Smooth muscle cell (in vitro differentiated cells): Measurements from ENCODE around the gene CNTN1. TPM values are rescaled to one million over a fixed set of nuclear protein-coding genes. Genes with fewer than 3 reads are reported as not detected.

Source experiments
- DNase-seq: peaks from one replicate; lab custom pipeline; 2025; ENCODE audit not compliant: unreplicated experiment; lab: John Stamatoyannopoulos, UW
- H2AFZ ChIP-seq: fragments of 200-600 bp; sonication (generic); 2 replicates; pipeline ENCODE4 v1.6.0; 2016; ENCODE audit warnings: antibody characterized with exemption, low read depth, mild to moderate bottlenecking
- H3F3A ChIP-seq: fragments of 200-600 bp; sonication (generic); 2 replicates; pipeline ENCODE4 v1.6.0; 2017; ENCODE audit warnings: antibody characterized with exemption, low read depth
- H3K27ac ChIP-seq: fragments of 200-600 bp; sonication (generic); 2 replicates; pipeline ENCODE4 v1.5.1; 2016; ENCODE audit warnings: low read depth, mild to moderate bottlenecking
- H3K27me3 ChIP-seq: fragments of 200-600 bp; sonication (generic); 2 replicates; pipeline ENCODE4 v1.6.1; 2016; ENCODE audit warnings: low read depth, mild to moderate bottlenecking
- H3K36me3 ChIP-seq: fragments of 200-600 bp; sonication (generic); 2 replicates; pipeline ENCODE4 v1.5.1; 2016; ENCODE audit warnings: low read depth
- H3K4me1 ChIP-seq: fragments of 200-600 bp; sonication (generic); 2 replicates; pipeline ENCODE4 v1.5.1; 2016; ENCODE audit warnings: low read depth
- H3K4me2 ChIP-seq: fragments of 200-600 bp; sonication (generic); 2 replicates; pipeline ENCODE4 v1.6.0; 2016; ENCODE audit warnings: mild to moderate bottlenecking
- H3K4me3 ChIP-seq: fragments of 200-600 bp; sonication (generic); 2 replicates; pipeline ENCODE4 v1.5.1; 2016; ENCODE audit warnings: mild to moderate bottlenecking
- H3K79me2 ChIP-seq: fragments of 200-600 bp; sonication (generic); 2 replicates; pipeline ENCODE4 v1.6.0; 2016; ENCODE audit warnings: low read depth, mild to moderate bottlenecking
- H3K9ac ChIP-seq: fragments of 200-600 bp; sonication (generic); 2 replicates; pipeline ENCODE4 v1.6.0; 2016; ENCODE audit warnings: low read depth
- H3K9me3 ChIP-seq: fragments of 200-600 bp; sonication (generic); replicated peaks from 2 replicates; pipeline ENCODE4 v1.5.1; 2016; ENCODE audit warnings: low read depth
- H4K20me1 ChIP-seq: fragments of 200-600 bp; sonication (generic); 2 replicates; pipeline ENCODE4 v1.6.0; 2016; ENCODE audit warnings: low read depth
- CTCF ChIP-seq: fragments of 200-600 bp; sonication (generic); IDR thresholded peaks from 2 replicates; pipeline ENCODE4 v1.5.1; 2017; ENCODE audit warnings: borderline replicate concordance, mild to moderate bottlenecking, antibody characterized with exemption; ENCODE audit not compliant: insufficient read depth, poor library complexity, severe bottlenecking
- WGBS: methylation state at CpG from one replicate; pipeline ENCODE4 v1.1.7; 2016; ENCODE audit warnings: low lambda C conversion rate; 5-methylcytosine and 5-hydroxymethylcytosine counted together
- polyA plus RNA-seq: library from polyadenylated mRNA; unstranded; fragments of >200 nt; fragmentation: Nextera tagmentation; extraction: Ambion mirVana; gene quantifications from 2 replicates; pipeline ENCODE4 v1.2.1, GENCODE V29; 2016
- total RNA-seq: library from RNA; depleted of rRNA; stranded (reverse); fragments of >200 nt; gene quantifications from 2 replicates; pipeline ENCODE4 v1.2.3, GENCODE V29; 2014

CNTN1 gene
- total and polyA plus RNA-seq, 2 experiments from 2014 or later, result 0.37 to 0.94 TPM

- 39% methylated on average over 2 of the region's 2 CpGs for WGBS
Observed at GRCh38 chr12:40769846-40770245, 77.6 kb downstream of the CNTN1 start.

GRCh38 chr12:40770781-40771180 is 78.5 kb downstream of the CNTN1 start:
- no peak overlapping the region for H2AFZ ChIP-seq
- no peaks in the 10 kb centered on the region for H3K9me3 ChIP-seq
- H3K9ac ChIP-seq, result no peak overlapping the region
- no peaks in the 10 kb centered on the region for H4K20me1 ChIP-seq
- no peak for TF ChIP-seq CTCF
- H3K4me3 ChIP-seq, result no peak overlapping the region
- no peak for DNase-seq
- H3K4me2 ChIP-seq, result no peak overlapping the region
- no peaks in the 10 kb centered on the region for H3F3A ChIP-seq
- 86% methylated on average over 2 of the region's 2 CpGs for WGBS
- peaks cover 3% of the 10 kb centered on the region for H3K4me1 ChIP-seq
- H3K27ac ChIP-seq, result no peak overlapping the region
- no peaks in the 10 kb centered on the region for H3K79me2 ChIP-seq
- H3K27me3 ChIP-seq, result no peaks in the 10 kb centered on the region
- H3K36me3 ChIP-seq, result no peaks in the 10 kb centered on the region

More at GRCh38 chr12:40769846-40770245, 77.6 kb downstream of the CNTN1 start:
- peaks cover 3% of the 10 kb centered on the region for H3K4me1 ChIP-seq
- TF ChIP-seq CTCF, result no peak
- no peak overlapping the region for H3K27ac ChIP-seq
- no peak overlapping the region for H3K4me3 ChIP-seq
- no peaks in the 10 kb centered on the region for H4K20me1 ChIP-seq
- no peaks in the 10 kb centered on the region for H3F3A ChIP-seq
- no peaks in the 10 kb centered on the region for H3K36me3 ChIP-seq
- H3K4me2 ChIP-seq, result no peak overlapping the region
- no peak for DNase-seq
- no peaks in the 10 kb centered on the region for H3K79me2 ChIP-seq
- no peak overlapping the region for H3K9ac ChIP-seq
- H3K9me3 ChIP-seq, result no peaks in the 10 kb centered on the region
- no peak overlapping the region for H2AFZ ChIP-seq
- no peaks in the 10 kb centered on the region for H3K27me3 ChIP-seq

GRCh38 chr12:40775661-40776060 is 83.4 kb downstream of the CNTN1 start:
- H4K20me1 ChIP-seq, result no peaks in the 10 kb centered on the region
- H3K36me3 ChIP-seq, result no peaks in the 10 kb centered on the region
- H3K79me2 ChIP-seq, result no peaks in the 10 kb centered on the region
- DNase-seq, result no peak
- no peaks in the 10 kb centered on the region for H3K27me3 ChIP-seq
- H3K4me2 ChIP-seq, result no peak overlapping the region
- no peak overlapping the region for H3K9ac ChIP-seq
- no peak overlapping the region for H3K4me3 ChIP-seq
- no peak for TF ChIP-seq CTCF
- H3K9me3 ChIP-seq, result no peaks in the 10 kb centered on the region
- H3F3A ChIP-seq, result no peaks in the 10 kb centered on the region
- no peak overlapping the region for H3K27ac ChIP-seq
- H2AFZ ChIP-seq, result no peak overlapping the region
- WGBS, result 89% methylated on average over 2 of the region's 2 CpGs
- H3K4me1 ChIP-seq, result no peaks in the 10 kb centered on the region

GRCh38 chr12:40784102-40784501 is 91.9 kb downstream of the CNTN1 start:
- Histone ChIP-seq H3K36me3 (no peaks in the 10 kb centered on the region), H3K4me1 (no peaks in the 10 kb centered on the region), H3K9me3 (no peaks in the 10 kb centered on the region), H3K4me2 (no peak overlapping the region), H3K4me3 (no peak overlapping the region), H3K79me2 (no peaks in the 10 kb centered on the region), H3K27ac (no peak overlapping the region), H3K9ac (no peak overlapping the region), H2AFZ (no peak overlapping the region), H3F3A (no peaks in the 10 kb centered on the region), H3K27me3 (no peaks in the 10 kb centered on the region), H4K20me1 (no peaks in the 10 kb centered on the region)
- 95% methylated on average over 2 of the region's 2 CpGs for WGBS
- no peak for TF ChIP-seq CTCF
- no peak for DNase-seq
